Fibroblast of skin of left biceps (primary cell): ENCODE results near the gene SCRT2.
"Not testable (repeated sequence)": the region's sequence is repeated elsewhere in the genome, so short reads cannot be mapped to it uniquely, and the experiment has no call there.

ENCODE experiments used
- DNase-seq, 2 experiments: peaks; one replicate each; pipeline ENCODE4 v3.0.0-alpha.2; 2013; ENCODE audit warnings: low read depth in 2 of 2

Gene SCRT2

GRCh38 chr20:675453-676314, at the start of gene SCRT2:
Gene SCRT2, minus strand, starts transcription at chr20:675802. Its CDS starts 201 bp downstream, at chr20:675601.
- DNase-seq = peak; percentile 36 to 38

DNA sequence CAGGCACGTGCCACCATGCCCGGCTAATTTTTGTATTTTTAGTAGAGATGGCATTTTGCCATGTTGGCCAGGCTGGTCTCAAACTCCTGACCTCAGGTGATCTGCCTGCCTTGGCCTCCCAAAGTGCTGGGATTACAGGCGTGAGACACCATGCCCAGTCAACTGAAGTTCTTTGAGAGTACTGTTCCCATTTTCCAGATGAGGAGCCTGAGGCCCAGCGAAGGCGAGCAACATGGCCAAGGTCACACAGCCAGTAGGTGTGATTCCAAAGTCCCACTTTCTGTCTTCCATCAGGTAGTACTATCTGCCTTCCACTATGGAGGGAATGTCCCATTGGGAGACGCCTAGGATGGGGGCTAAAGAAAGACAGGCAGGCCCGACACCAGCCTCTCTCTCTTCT, 49.2 kb upstream of the SCRT2 start:
- not testable (repeated sequence) for DNase-seq

- DNase-seq = no peak
Measured at GRCh38 chr20:723756-724155, 48.2 kb upstream of the SCRT2 start.

DNA sequence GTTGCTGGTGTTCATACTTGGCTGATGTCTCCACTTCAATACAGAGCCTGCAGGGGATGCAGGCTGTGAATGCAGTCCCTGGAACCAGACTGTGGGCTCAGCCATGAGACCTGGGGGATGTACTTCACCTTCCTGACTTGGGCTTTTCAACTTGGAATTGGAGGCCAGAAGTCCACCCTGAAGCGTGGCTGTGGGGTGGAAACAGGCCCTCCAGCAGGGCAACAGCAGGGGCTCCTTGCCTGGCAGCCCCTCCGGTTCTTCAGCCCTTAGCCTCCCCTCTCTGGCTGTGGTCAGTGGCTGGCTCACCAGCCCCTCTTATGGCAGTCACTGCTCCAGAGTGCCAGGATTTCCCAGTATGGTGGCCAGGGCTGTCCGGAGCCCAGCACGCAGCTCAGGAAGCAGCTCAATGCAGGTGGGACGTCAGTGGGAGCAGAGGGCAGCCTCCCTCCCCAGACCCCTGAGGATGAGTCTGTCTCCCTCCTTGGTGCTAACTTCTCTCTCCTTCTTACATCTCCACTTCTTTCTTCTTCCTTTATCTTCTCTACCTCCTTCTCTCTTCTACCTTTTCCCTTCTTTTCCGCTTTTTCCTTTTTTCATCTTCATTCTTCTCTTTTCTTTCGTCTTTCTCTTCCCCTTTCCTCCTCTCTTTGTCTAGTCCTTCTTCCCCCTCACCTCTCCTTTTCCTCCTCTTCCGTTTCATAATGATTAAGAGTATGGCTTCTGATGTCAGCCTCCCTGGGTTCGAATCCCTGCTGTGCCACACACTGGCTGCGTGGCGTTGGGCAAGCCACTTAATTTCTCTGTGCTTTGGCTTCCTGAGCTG, 47.4 kb upstream of the SCRT2 start:
- no peak for DNase-seq

- no peak for DNase-seq
Measured at GRCh38 chr20:721876-722275, 46.3 kb upstream of the SCRT2 start.

DNA sequence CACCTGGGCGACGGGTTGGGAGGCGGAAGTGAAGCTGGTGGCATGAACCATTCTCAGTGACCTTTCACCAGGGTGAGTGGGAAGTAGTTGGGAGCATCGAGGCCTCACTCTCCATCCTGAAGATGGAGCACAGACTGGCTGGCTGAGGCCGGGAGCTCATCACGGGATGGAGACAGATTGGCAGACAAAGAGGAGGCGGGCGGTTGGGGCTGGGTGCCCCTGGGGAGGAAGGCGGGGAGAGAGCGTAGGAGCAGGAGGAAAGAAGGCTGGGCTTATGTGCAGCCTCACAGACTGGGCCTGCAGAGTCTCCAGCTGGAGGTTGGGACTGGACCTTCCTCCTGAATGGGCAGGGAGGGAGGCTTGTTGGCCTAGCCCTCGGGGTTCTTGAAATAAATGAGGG, 44.2 kb upstream of the SCRT2 start:
- no peak for DNase-seq

- DNase-seq = no peak
Measured at GRCh38 chr20:719068-719467, 43.5 kb upstream of the SCRT2 start.

- no peak for DNase-seq
Measured at GRCh38 chr20:717832-718231, 42.2 kb upstream of the SCRT2 start.

DNA sequence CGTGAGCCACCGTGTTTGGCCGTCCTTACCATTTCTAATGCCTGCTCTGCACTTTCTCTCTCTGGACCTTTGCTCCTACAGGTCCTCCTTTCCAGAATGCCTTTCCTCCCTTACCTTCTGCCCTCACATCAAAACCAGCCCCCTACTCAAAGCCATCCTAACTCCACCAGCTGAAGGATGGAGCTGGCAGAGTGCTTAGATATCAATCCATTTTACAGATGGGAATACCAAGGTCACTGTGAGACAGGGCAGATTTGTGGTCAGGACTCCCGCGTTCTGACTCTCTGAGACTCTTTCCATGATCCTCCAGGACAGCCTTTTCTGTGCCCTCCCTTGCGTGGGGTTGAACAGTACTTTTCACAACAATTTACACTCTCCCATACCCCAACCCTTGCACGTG, 41.7 kb upstream of the SCRT2 start:
- DNase-seq = no peak

- no peak for DNase-seq
Measured at GRCh38 chr20:714453-714852, 38.9 kb upstream of the SCRT2 start.

DNA sequence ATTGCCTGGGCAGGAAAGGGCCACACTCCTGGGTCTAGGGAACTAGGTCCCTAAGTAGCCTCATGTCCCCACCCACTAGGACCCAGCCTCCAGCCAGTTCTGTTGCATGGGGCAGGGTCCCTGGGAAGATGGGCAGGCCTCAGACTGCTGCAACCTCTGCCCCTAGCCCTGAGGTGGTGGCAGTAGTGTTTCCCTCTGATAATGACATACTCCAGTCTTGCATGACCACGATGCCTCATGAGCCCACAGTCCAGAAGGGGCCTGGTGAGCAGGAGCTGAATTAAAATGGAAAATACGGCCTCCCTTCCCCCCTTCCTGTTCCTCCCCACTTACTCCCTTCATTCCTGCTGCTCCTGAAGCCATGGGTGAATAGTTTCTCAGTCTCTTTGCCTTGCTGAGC, 36.0 kb upstream of the SCRT2 start:
- no peak for DNase-seq

GRCh38 chr20:710780-711450, 35.3 kb upstream of the SCRT2 start:
- DNase-seq = no peak

GRCh38 chr20:709991-710779, 34.6 kb upstream of the SCRT2 start:
- DNase-seq = no peak

- no peak for DNase-seq
Measured at GRCh38 chr20:709423-709822, 33.8 kb upstream of the SCRT2 start.

GRCh38 chr20:708956-709355, 33.4 kb upstream of the SCRT2 start:
- DNase-seq = no peak

DNA sequence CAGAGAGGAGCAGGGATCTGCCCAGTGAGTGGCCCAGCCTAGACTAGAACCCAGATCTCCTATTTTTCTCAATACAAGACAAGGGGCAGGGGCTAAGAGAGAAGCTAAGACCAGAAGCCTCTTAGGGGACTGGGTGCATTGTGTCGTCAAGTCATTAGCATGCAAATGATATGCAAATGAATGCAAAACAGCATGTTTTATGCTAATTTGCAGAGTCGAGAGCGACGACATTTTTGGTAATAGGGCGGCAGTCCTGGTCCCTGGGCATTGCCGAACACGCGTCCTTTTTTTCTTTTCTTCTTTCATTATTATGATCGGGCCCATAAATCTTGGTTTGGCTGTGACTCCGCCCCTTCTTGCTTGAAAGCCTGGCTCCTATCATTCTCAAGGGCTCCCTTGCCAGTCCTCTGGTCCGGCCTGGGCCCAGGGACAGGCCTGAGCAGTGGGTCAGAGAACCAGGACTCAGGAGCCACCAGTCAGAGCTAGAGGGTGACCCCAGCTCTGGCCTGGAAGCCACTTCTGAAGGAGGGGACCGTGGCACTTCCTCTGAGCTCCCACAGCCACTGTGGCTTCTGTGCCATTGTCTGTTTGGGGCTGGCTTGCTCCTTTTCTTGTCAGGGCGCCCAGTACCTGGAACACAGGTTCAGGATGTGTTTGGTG, 32.0 kb upstream of the SCRT2 start:
- no peak for DNase-seq

GRCh38 chr20:706366-706885, 30.8 kb upstream of the SCRT2 start:
- no peak for DNase-seq

DNA sequence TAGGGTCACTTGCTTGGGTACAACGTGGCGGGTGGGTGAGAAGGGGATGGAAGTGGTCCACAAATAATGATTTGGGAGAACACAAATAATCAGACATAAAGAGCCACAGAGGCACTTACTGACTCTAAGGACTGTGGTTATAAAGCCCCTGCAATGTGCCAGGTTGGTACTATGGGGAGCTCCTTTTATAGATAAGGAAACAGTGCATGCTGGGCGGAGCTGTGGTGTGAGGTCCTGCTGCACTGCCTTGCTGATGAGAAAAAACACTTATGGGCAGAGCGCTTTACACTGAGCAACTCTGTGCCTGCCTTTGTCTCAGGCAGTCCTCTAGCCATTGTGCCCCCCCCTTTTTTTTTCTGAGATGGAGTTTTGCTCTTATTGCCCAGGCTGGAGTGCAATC, 29.1 kb upstream of the SCRT2 start:
- DNase-seq = no peak

DNA sequence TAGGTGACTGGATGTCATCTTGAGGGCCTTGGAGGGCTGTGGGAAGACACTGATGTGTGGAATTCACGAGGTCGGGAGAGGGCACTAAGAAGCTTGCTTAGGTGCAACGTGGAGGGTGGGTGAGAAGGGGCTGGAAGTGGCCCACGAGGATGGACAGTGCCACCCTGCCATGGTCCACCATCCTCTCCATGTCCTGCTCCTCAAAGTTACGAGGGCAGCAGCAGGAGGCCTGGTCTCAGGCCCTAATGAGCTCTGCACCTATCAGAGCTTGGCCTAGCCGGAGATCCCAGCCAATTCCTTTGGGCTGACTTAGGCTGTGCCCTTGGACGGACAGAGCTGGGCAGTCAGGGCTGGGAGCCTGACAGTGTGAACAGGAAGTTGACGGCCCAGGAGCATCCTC, 27.8 kb upstream of the SCRT2 start:
- DNase-seq = no peak

DNA sequence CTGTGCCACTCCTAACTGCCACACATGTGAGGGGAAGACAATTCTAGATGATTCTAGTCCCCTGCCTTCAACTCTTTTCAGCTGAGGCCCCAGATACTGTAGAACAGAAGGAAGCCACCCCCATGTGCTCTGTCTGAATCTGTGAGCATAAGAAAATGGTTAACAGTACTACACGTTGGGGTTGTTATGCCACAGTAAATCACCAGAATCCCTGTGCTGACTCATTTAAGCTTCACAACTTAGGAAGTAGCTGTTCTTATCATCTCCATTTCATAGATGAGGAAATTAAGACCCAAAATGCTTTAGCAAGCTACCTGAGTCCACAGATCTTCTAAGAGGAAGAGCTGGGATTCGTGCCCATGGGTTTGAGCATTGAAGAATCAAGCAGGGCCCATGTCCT, 27.4 kb upstream of the SCRT2 start:
- no peak for DNase-seq
